B cell (primary cell): Measurements from ENCODE around the gene POLN. TPM values are rescaled to one million over a fixed set of nuclear protein-coding genes. Genes with fewer than 3 reads are reported as not detected.
"Not testable (repeated sequence)": the region's sequence is repeated elsewhere in the genome, so short reads cannot be mapped to it uniquely, and the experiment has no call there.

Experiments used
- ATAC-seq: fragments of 200-7000 bp; cut with Tn5 transposase; one replicate; pipeline ENCODE4 v1.10.0; 2021; ENCODE audit warnings: low read depth, mild to moderate bottlenecking, moderate number of reproducible peaks, moderate library complexity
- CTCF ChIA-PET: fragments of 350-600 bp; sonication (Branson Sonifier 250); formaldehyde crosslinking; loops from one replicate; lab custom pipeline; 2021; ENCODE audit warnings: antibody characterized with exemption, inconsistent platforms; lab: Charles Lee
- POLR2A ChIA-PET: fragments of 350-600 bp; sonication (Branson Sonifier 250); formaldehyde crosslinking; loops from one replicate; lab custom pipeline; 2021; ENCODE audit warnings: antibody characterized with exemption; lab: Charles Lee
- DNase-seq: peaks from one replicate; pipeline ENCODE4 v3.0.0; 2013
- H2AFZ ChIP-seq: 2 replicates; pipeline ENCODE4 v1.6.1; 2012; ENCODE audit warnings: mild to moderate bottlenecking, low read depth, low read length; ENCODE audit not compliant: insufficient read depth, poor library complexity, severe bottlenecking
- H3K27ac ChIP-seq, 2 donors: 1 replicate in 1 of 2; 2 replicates in 1 of 2; pipeline ENCODE4 v1.5.1; 2012 to 2013; ENCODE audit warnings: low read length in 2 of 2, mild to moderate bottlenecking in 2 of 2, moderate library complexity in 1 of 2
- H3K27me3 ChIP-seq, 4 experiments: fragments of 200-600 bp in 1 of 4; sonication (generic) in 1 of 4; replicated peaks in 1 of 4; 1 replicate in 2 of 4; 2 replicates in 2 of 4; pipeline versions ENCODE4 v1.6.1 to v1.7.0; 2013 to 2016; ENCODE audit warnings: low read length in 3 of 4, mild to moderate bottlenecking in 2 of 4, mixed read lengths in 1 of 4, moderate library complexity in 1 of 4; ENCODE audit not compliant: insufficient read depth in 4 of 4, control insufficient read depth in 3 of 4; ENCODE audit errors: control extremely low read depth in 1 of 4
- H3K36me3 ChIP-seq, 2 experiments: replicated peaks in 1 of 2; 1 replicate in 1 of 2; 2 replicates in 1 of 2; pipeline versions ENCODE4 v1.6.1 to v1.7.1; 2013; ENCODE audit warnings: low read length in 1 of 2; ENCODE audit not compliant: insufficient read depth in 2 of 2, control insufficient read depth in 1 of 2; ENCODE audit errors: control extremely low read depth in 1 of 2, extremely low read depth in 1 of 2
- H3K4me1 ChIP-seq, 2 donors: fragments of 200-600 bp in 1 of 2; sonication (generic) in 1 of 2; 1 replicate in 1 of 2; 2 replicates in 1 of 2; pipeline versions ENCODE4 v1.5.1 to v1.6.1; 2013 to 2017; ENCODE audit warnings: low read length in 2 of 2; ENCODE audit not compliant: control insufficient read depth in 2 of 2, insufficient read depth in 2 of 2
- H3K4me2 ChIP-seq: replicated peaks from 2 replicates; pipeline ENCODE3; 2012; ENCODE audit warnings: mild to moderate bottlenecking, low read depth, low read length; ENCODE audit not compliant: poor library complexity, severe bottlenecking
- H3K4me3 ChIP-seq, 5 experiments: fragments of 200-600 bp in 1 of 5; sonication (generic) in 1 of 5; 1 replicate in 3 of 5; 2 replicates in 2 of 5; pipeline versions ENCODE4 v1.5.1 to v1.7.0; 2011 to 2016; ENCODE audit warnings: low read length in 4 of 5, mild to moderate bottlenecking in 4 of 5, low read depth in 2 of 5, control low read depth in 1 of 5, moderate library complexity in 1 of 5; ENCODE audit not compliant: insufficient read depth in 1 of 5; ENCODE audit errors: control extremely low read depth in 1 of 5, extremely low read depth in 1 of 5
- H3K79me2 ChIP-seq: fragments of 200-600 bp; sonication (generic); one replicate; pipeline ENCODE4 v1.6.0; 2016; ENCODE audit warnings: low read length; ENCODE audit not compliant: control insufficient read depth, insufficient read depth
- H3K9ac ChIP-seq: fragments of 200-600 bp; sonication (generic); 2 replicates; pipeline ENCODE4 v1.6.1; 2017; ENCODE audit warnings: mild to moderate bottlenecking, low read length, moderate library complexity
- H3K9me3 ChIP-seq, 3 donors: one replicate each; pipeline versions ENCODE4 v1.6.1 to v1.7.1; 2013; ENCODE audit warnings: low read length in 2 of 3; ENCODE audit not compliant: control insufficient read depth in 2 of 3, insufficient read depth in 1 of 3; ENCODE audit errors: control extremely low read depth in 1 of 3
- H4K20me1 ChIP-seq: 2 replicates; pipeline ENCODE4 v1.6.0; 2012; ENCODE audit warnings: mild to moderate bottlenecking, low read length; ENCODE audit not compliant: insufficient read depth, control insufficient read depth, poor library complexity, severe bottlenecking
- H3K27ac Mint-ChIP-seq: one replicate; pipeline ENCODE4 v1.8.0; 2021; ENCODE audit warnings: mixed read lengths
- H3K27me3 Mint-ChIP-seq: one replicate; pipeline ENCODE4 v1.8.0; 2021; ENCODE audit warnings: mixed read lengths
- H3K4me1 Mint-ChIP-seq: one replicate; pipeline ENCODE4 v1.8.0; 2021; ENCODE audit warnings: mixed read lengths
- H3K4me3 Mint-ChIP-seq: one replicate; pipeline ENCODE4 v1.8.0; 2021; ENCODE audit warnings: mixed read lengths
- H3K9me3 Mint-ChIP-seq: one replicate; pipeline ENCODE4 v1.8.0; 2022; ENCODE audit warnings: mixed read lengths; ENCODE audit not compliant: insufficient read depth
- CTCF ChIP-seq: fragments of 200-600 bp; IDR thresholded peaks from one replicate; pipeline ENCODE4 v1.8.0; 2022; ENCODE audit warnings: antibody characterized with exemption, mild to moderate bottlenecking
- EZH2 ChIP-seq: IDR thresholded peaks from 2 replicates; pipeline ENCODE4 v1.6.1; 2012; ENCODE audit warnings: borderline replicate concordance, low read depth, mild to moderate bottlenecking, moderate library complexity, low read length; ENCODE audit not compliant: insufficient read depth, poor library complexity, severe bottlenecking
- WGBS: methylation state at CpG from one replicate; pipeline ENCODE4 v1.1.5; 2013; ENCODE audit warnings: missing lambda C conversion rate; ENCODE audit not compliant: insufficient coverage; 5-methylcytosine and 5-hydroxymethylcytosine counted together
- intact Hi-C: fragments of 100-400 bp; cut with micrococcal nuclease; formaldehyde crosslinking; loops from one replicate; pipeline ENCODE4 v1.10.0; 2022
- polyA plus RNA-seq: library from polyadenylated mRNA; depleted of rRNA; stranded (reverse); fragments of >200 nt; gene quantifications from 2 replicates; pipeline ENCODE4 v1.2.3, GENCODE V29; 2012
- total RNA-seq, 2 donors: library from RNA; stranded (reverse); fragments of 120-200 nt in 1 of 2; gene quantifications; 1 replicate in 1 of 2; 2 replicates in 1 of 2; pipeline versions ENCODE4 v1.2.3 to v1.2.4, GENCODE V29; 2013 to 2022

The POLN gene
- total and polyA plus RNA-seq, 2 donors (not counting 1 experiment from before 2014, with no cell fraction given) = 0.73 to 1.5 TPM

- Histone ChIP-seq H3K36me3 (no peaks in the 10 kb centered on the region), H4K20me1 (no peaks in the 10 kb centered on the region), H3K4me2 (no peak overlapping the region), H3K4me3 (no peak overlapping the region), H3K4me1 (no peaks in the 10 kb centered on the region), H3K27me3 (no peaks in the 10 kb centered on the region), H3K79me2 (no peaks in the 10 kb centered on the region), H3K27ac (no peak overlapping the region), H3K9me3 (no peaks in the 10 kb centered on the region), H3K9ac (no peak overlapping the region), H2AFZ (no peak overlapping the region)
- WGBS = 77% methylated on average over 5 of the region's 7 CpGs
- intact Hi-C loops = no loop called here
- ChIA-PET CTCF (no interaction called here), POLR2A (no interaction called here)
- no peaks in the 10 kb centered on the region for H3K4me1 Mint-ChIP-seq
- no peaks in the 10 kb centered on the region for H3K27me3 Mint-ChIP-seq
- no peak overlapping the region for H3K4me3 Mint-ChIP-seq
- TF ChIP-seq CTCF (no peak), EZH2 (no peak)
- no peak overlapping the region for H3K27ac Mint-ChIP-seq
- ATAC-seq = no peak
- H3K9me3 Mint-ChIP-seq = no peaks in the 10 kb centered on the region
- no peak for DNase-seq
Measured at GRCh38 chr4:2165391-2165790, 76.5 kb downstream of the POLN start.

GRCh38 chr4:2163311-2163821 is 78.6 kb downstream of the POLN start:
- Histone ChIP-seq H3K27ac (no peak overlapping the region), H3K9me3 (no peaks in the 10 kb centered on the region), H3K79me2 (no peaks in the 10 kb centered on the region), H3K4me3 (no peak overlapping the region), H2AFZ (no peak overlapping the region), H3K4me1 (no peaks in the 10 kb centered on the region), H3K9ac (no peak overlapping the region), H3K4me2 (no peak overlapping the region), H3K36me3 (no peaks in the 10 kb centered on the region), H3K27me3 (no peaks in the 10 kb centered on the region), H4K20me1 (no peaks in the 10 kb centered on the region)
- no peaks in the 10 kb centered on the region for H3K9me3 Mint-ChIP-seq
- no peak overlapping the region for H3K27ac Mint-ChIP-seq
- TF ChIP-seq CTCF = no peak
- TF ChIP-seq EZH2 = no peak
- ChIA-PET CTCF (interaction anchor here (0.7 kb wide), 1 partner anchor 8 kb away, joined by 5 read pairs; no protein-coding TSS in a partner anchor), POLR2A (no interaction called here)
- intact Hi-C loops = no loop called here
- ATAC-seq (no peak), DNase-seq (no peak)
- H3K4me1 Mint-ChIP-seq = no peaks in the 10 kb centered on the region
- no peak overlapping the region for H3K4me3 Mint-ChIP-seq
- 92% methylated on average over 19 of the region's 19 CpGs for WGBS
- H3K27me3 Mint-ChIP-seq = no peaks in the 10 kb centered on the region

- H3K4me3 ChIP-seq, H3K27ac ChIP-seq, H3K9ac ChIP-seq, H3K4me1 Mint-ChIP-seq, H3K27ac Mint-ChIP-seq, H2AFZ ChIP-seq, H3K27me3 ChIP-seq, H3K4me2 ChIP-seq, CTCF ChIA-PET, POLR2A ChIA-PET, H3K36me3 ChIP-seq, H3K4me3 Mint-ChIP-seq, DNase-seq, intact Hi-C loops, H4K20me1 ChIP-seq, H3K27me3 Mint-ChIP-seq, H3K9me3 ChIP-seq, H3K4me1 ChIP-seq, H3K9me3 Mint-ChIP-seq, H3K79me2 ChIP-seq, ATAC-seq: not testable (repeated sequence)
- 96% methylated on average over 40 of the region's 40 CpGs for WGBS
Measured at GRCh38 chr4:2161092-2161703, 80.7 kb downstream of the POLN start.
